Loucy (cell line): ENCODE measurements around the gene BICD2.

Source experiments
- H2AFZ ChIP-seq: fragments of 200-600 bp; sonication (generic); 2 replicates; pipeline ENCODE4 v1.6.0; 2016; ENCODE audit warnings: antibody characterized with exemption, mild to moderate bottlenecking, low read length, moderate library complexity
- H3F3A ChIP-seq: fragments of 200-600 bp; 2 replicates; pipeline ENCODE4 v1.6.0; 2016; ENCODE audit warnings: antibody characterized with exemption, low read depth, mild to moderate bottlenecking
- H3K27me3 ChIP-seq: fragments of 200-600 bp; sonication (generic); 2 replicates; pipeline ENCODE4 v1.6.1; 2014; ENCODE audit warnings: low read length, mild to moderate bottlenecking; ENCODE audit not compliant: insufficient read depth, poor library complexity, severe bottlenecking
- H3K36me3 ChIP-seq: fragments of 200-600 bp; sonication (generic); 2 replicates; pipeline ENCODE4 v1.6.1; 2016; ENCODE audit warnings: low read length; ENCODE audit not compliant: insufficient read depth
- H3K4me1 ChIP-seq: fragments of 200-600 bp; sonication (generic); 2 replicates; pipeline ENCODE4 v1.5.1; 2014; ENCODE audit warnings: low read length, mild to moderate bottlenecking; ENCODE audit not compliant: insufficient read depth, poor library complexity, severe bottlenecking
- H3K4me2 ChIP-seq: fragments of 200-600 bp; sonication (generic); 2 replicates; pipeline ENCODE4 v1.6.0; 2014; ENCODE audit warnings: antibody characterized with exemption, low read length, low read depth, mild to moderate bottlenecking; ENCODE audit not compliant: poor library complexity, severe bottlenecking
- H3K4me3 ChIP-seq: fragments of 200-600 bp; sonication (generic); 2 replicates; pipeline ENCODE4 v1.5.1; 2014; ENCODE audit warnings: low read length, mild to moderate bottlenecking, mixed read lengths; ENCODE audit not compliant: poor library complexity, severe bottlenecking
- H3K79me2 ChIP-seq: fragments of 200-600 bp; sonication (generic); 2 replicates; pipeline ENCODE4 v1.6.1; 2014; ENCODE audit warnings: low read length; ENCODE audit not compliant: insufficient read depth
- H3K9ac ChIP-seq: fragments of 200-600 bp; sonication (generic); 2 replicates; pipeline ENCODE4 v1.6.0; 2014; ENCODE audit warnings: mild to moderate bottlenecking, low read depth, low read length, moderate library complexity; ENCODE audit not compliant: poor library complexity, severe bottlenecking
- H3K9me2 ChIP-seq: fragments of 200-600 bp; sonication (generic); replicated peaks from 2 replicates; pipeline ENCODE4 v1.6.1; 2016; ENCODE audit warnings: low read depth, low read length, mixed read lengths
- H3K9me3 ChIP-seq: fragments of 200-600 bp; sonication (generic); 2 replicates; pipeline ENCODE4 v1.6.1; 2014; ENCODE audit warnings: mild to moderate bottlenecking, antibody characterized with exemption, low read length, low read depth; ENCODE audit not compliant: insufficient read depth
- H4K20me1 ChIP-seq: fragments of 200-600 bp; sonication (generic); 2 replicates; pipeline ENCODE4 v1.6.0; 2014; ENCODE audit warnings: antibody characterized with exemption, low read length, mild to moderate bottlenecking; ENCODE audit not compliant: insufficient read depth, poor library complexity, severe bottlenecking
- EZH2phosphoT487 ChIP-seq: fragments of 200-600 bp; IDR thresholded peaks from 2 replicates; pipeline ENCODE4 v1.6.1; 2018; ENCODE audit warnings: antibody characterized with exemption, mild to moderate bottlenecking, moderate library complexity, borderline replicate concordance
- TF ChIP-seq, protein P1 (sequence below): fragments of 200-600 bp; sonication (generic); conservative IDR thresholded peaks from 2 replicates; pipeline ENCODE4 v1.5.1; 2014; ENCODE audit warnings: mild to moderate bottlenecking, antibody characterized with exemption, low read length

The BICD2 gene

GRCh38 chr9:92722386-92723298 is 42.0 kb downstream of the BICD2 start:
- H3K4me2 ChIP-seq, result no peak overlapping the region
- H2AFZ ChIP-seq, result no peak overlapping the region
- H3K9me3 ChIP-seq, result no peaks in the 10 kb centered on the region
- H3K79me2 ChIP-seq, result 0 out of 2 replicates have a peak, but pooled peaks cover 3% of the 10 kb centered on the region
- no peaks in the 10 kb centered on the region for H3K4me1 ChIP-seq
- no peak overlapping the region for H3K9ac ChIP-seq
- TF ChIP-seq, protein P1, sequence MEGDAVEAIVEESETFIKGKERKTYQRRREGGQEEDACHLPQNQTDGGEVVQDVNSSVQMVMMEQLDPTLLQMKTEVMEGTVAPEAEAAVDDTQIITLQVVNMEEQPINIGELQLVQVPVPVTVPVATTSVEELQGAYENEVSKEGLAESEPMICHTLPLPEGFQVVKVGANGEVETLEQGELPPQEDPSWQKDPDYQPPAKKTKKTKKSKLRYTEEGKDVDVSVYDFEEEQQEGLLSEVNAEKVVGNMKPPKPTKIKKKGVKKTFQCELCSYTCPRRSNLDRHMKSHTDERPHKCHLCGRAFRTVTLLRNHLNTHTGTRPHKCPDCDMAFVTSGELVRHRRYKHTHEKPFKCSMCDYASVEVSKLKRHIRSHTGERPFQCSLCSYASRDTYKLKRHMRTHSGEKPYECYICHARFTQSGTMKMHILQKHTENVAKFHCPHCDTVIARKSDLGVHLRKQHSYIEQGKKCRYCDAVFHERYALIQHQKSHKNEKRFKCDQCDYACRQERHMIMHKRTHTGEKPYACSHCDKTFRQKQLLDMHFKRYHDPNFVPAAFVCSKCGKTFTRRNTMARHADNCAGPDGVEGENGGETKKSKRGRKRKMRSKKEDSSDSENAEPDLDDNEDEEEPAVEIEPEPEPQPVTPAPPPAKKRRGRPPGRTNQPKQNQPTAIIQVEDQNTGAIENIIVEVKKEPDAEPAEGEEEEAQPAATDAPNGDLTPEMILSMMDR, result no peak
- no peak for TF ChIP-seq EZH2phosphoT487
- no peaks in the 10 kb centered on the region for H3K9me2 ChIP-seq
- H3K4me3 ChIP-seq, result no peak overlapping the region
- no peaks in the 10 kb centered on the region for H3K27me3 ChIP-seq
- no peaks in the 10 kb centered on the region for H3F3A ChIP-seq
- H3K36me3 ChIP-seq, result peaks cover 89% of the 10 kb centered on the region; the same call in 1 of the 2 replicates
- peaks cover 5% of the 10 kb centered on the region for H4K20me1 ChIP-seq

- H2AFZ ChIP-seq, result no peak overlapping the region
- no peaks in the 10 kb centered on the region for H3K9me3 ChIP-seq
- H4K20me1 ChIP-seq, result peaks cover 5% of the 10 kb centered on the region
- 0 out of 2 replicates have a peak, but pooled peaks cover 3% of the 10 kb centered on the region for H3K79me2 ChIP-seq
- H3K4me3 ChIP-seq, result no peak overlapping the region
- TF ChIP-seq EZH2phosphoT487, result no peak
- TF ChIP-seq, protein P1, result no peak
- H3F3A ChIP-seq, result no peaks in the 10 kb centered on the region
- peaks cover 88% of the 10 kb centered on the region; the same call in 1 of the 2 replicates for H3K36me3 ChIP-seq
- no peaks in the 10 kb centered on the region for H3K27me3 ChIP-seq
- H3K4me2 ChIP-seq, result no peak overlapping the region
- H3K9me2 ChIP-seq, result no peaks in the 10 kb centered on the region
- no peak overlapping the region for H3K9ac ChIP-seq
- H3K4me1 ChIP-seq, result no peaks in the 10 kb centered on the region
These were observed 43.1 kb downstream of the BICD2 start for GRCh38 chr9:92721548-92721947.

DNA sequence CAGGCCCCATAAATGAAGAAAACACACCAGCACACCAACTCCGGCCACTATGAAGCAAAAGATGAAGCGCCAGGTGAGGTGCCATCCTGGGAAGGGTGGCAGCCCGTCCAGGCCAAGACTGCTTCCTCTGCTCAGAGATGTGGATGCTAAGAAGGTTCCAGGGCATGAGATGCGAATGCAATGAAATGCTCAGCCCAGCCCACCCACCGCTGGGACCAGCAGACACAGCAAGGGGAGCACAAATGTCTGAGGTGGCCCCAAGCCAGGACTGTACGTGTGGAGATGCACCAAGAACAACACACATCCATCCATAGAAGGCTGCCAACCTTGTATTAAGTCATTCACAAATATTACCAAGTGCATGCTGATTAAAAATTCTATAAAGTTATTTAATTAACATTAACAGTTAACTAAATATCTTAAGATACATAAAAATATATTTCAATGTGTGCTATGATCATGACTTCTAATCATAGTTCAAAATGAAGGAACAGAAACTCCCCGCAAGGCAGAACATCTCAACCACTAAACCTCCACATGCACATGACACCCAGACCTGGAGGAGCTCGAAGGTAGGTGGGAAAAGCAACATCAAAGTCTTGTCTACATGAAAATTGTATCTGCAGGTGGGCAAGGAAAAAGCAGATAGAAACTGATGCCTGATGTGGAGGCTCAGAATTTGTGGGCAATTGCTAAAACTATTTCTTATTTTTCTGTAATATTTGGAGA is 43.7 kb downstream of the BICD2 start:
- no peaks in the 10 kb centered on the region for H3K9me3 ChIP-seq
- no peak overlapping the region for H3K4me2 ChIP-seq
- no peak overlapping the region for H3K9ac ChIP-seq
- no peak overlapping the region for H2AFZ ChIP-seq
- H3F3A ChIP-seq, result no peaks in the 10 kb centered on the region
- no peak for TF ChIP-seq EZH2phosphoT487
- TF ChIP-seq, protein P1, result no peak
- no peaks in the 10 kb centered on the region for H3K9me2 ChIP-seq
- 0 out of 2 replicates have a peak, but pooled peaks cover under 1% of the 10 kb centered on the region for H3K79me2 ChIP-seq
- peaks cover 88% of the 10 kb centered on the region; the same call in 1 of the 2 replicates for H3K36me3 ChIP-seq
- no peaks in the 10 kb centered on the region for H3K27me3 ChIP-seq
- no peaks in the 10 kb centered on the region for H3K4me1 ChIP-seq
- H3K4me3 ChIP-seq, result no peak overlapping the region
- no peaks in the 10 kb centered on the region for H4K20me1 ChIP-seq
